HL-60 (cell line): ENCODE results near the gene TBX4.
A peak's percentile ranks its signal among the peaks of the same experiment; 100 is the strongest.

Experiments
- DNase-seq, 2 experiments: peaks; one replicate each; pipeline ENCODE4 v3.0.0-alpha.2; 2010 to 2020; ENCODE audit warnings: low read depth in 1 of 2, low spot score in 1 of 2
- H3K27ac ChIP-seq: fragments of 250-450 bp; sonication (Bioruptor Pico); replicated peaks from 2 replicates; pipeline ENCODE4 v1.5.1; 2020; ENCODE audit warnings: mild to moderate bottlenecking, moderate library complexity
- H3K27me3 ChIP-seq: fragments of 250-450 bp; sonication (Bioruptor Pico); 2 replicates; pipeline ENCODE4 v1.5.1; 2021; ENCODE audit warnings: mild to moderate bottlenecking, moderate library complexity; ENCODE audit not compliant: insufficient read depth, poor library complexity, severe bottlenecking
- H3K4me3 ChIP-seq: replicated peaks from 2 replicates; pipeline ENCODE4 v1.5.1; 2011; ENCODE audit warnings: mild to moderate bottlenecking, control low read depth, low read length; ENCODE audit not compliant: insufficient read depth
- GABPA ChIP-seq: IDR thresholded peaks from 2 replicates; pipeline ENCODE4 v1.6.1; 2012; ENCODE audit warnings: low read depth
- POLR2AphosphoS5 ChIP-seq: IDR thresholded peaks from 2 replicates; pipeline ENCODE4 v1.6.1; 2012; ENCODE audit warnings: low read depth
- SPI1 ChIP-seq: IDR thresholded peaks from 2 replicates; pipeline ENCODE4 v1.6.1; 2012; ENCODE audit warnings: low read depth, mild to moderate bottlenecking, borderline replicate concordance
- TF ChIP-seq, protein P1 (sequence below): IDR thresholded peaks from 2 replicates; pipeline ENCODE4 v1.6.1; 2012; ENCODE audit warnings: low read depth; ENCODE audit not compliant: insufficient replicate concordance
- TF ChIP-seq, protein P2 (sequence below): IDR thresholded peaks from one replicate; pipeline ENCODE4 v1.5.1; 2011; ENCODE audit warnings: low read length, control low read depth, inconsistent platforms; ENCODE audit not compliant: insufficient read depth

Gene TBX4

DNA sequence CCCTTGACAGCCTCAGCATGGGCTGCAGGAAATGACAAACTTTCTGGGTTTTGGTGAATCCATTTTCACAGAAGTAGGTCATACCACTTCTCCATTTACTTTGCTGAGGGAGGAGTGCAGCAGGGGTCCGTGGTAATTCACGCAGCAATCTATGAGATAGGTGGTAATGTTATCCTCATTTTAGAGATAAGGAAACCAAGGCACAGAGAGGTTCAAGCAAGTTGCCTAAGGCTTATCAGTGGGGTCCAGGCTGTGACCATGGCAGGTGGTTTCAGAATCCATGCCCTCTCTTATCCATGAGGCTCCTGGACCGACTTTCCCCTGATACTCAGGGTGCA lies 12.6 kb downstream of the TBX4 start:
- TF ChIP-seq SPI1 (no peak), POLR2AphosphoS5 (no peak), GABPA (no peak)
- TF ChIP-seq, protein P1, sequence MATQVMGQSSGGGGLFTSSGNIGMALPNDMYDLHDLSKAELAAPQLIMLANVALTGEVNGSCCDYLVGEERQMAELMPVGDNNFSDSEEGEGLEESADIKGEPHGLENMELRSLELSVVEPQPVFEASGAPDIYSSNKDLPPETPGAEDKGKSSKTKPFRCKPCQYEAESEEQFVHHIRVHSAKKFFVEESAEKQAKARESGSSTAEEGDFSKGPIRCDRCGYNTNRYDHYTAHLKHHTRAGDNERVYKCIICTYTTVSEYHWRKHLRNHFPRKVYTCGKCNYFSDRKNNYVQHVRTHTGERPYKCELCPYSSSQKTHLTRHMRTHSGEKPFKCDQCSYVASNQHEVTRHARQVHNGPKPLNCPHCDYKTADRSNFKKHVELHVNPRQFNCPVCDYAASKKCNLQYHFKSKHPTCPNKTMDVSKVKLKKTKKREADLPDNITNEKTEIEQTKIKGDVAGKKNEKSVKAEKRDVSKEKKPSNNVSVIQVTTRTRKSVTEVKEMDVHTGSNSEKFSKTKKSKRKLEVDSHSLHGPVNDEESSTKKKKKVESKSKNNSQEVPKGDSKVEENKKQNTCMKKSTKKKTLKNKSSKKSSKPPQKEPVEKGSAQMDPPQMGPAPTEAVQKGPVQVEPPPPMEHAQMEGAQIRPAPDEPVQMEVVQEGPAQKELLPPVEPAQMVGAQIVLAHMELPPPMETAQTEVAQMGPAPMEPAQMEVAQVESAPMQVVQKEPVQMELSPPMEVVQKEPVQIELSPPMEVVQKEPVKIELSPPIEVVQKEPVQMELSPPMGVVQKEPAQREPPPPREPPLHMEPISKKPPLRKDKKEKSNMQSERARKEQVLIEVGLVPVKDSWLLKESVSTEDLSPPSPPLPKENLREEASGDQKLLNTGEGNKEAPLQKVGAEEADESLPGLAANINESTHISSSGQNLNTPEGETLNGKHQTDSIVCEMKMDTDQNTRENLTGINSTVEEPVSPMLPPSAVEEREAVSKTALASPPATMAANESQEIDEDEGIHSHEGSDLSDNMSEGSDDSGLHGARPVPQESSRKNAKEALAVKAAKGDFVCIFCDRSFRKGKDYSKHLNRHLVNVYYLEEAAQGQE, result no peak
- TF ChIP-seq, protein P2, sequence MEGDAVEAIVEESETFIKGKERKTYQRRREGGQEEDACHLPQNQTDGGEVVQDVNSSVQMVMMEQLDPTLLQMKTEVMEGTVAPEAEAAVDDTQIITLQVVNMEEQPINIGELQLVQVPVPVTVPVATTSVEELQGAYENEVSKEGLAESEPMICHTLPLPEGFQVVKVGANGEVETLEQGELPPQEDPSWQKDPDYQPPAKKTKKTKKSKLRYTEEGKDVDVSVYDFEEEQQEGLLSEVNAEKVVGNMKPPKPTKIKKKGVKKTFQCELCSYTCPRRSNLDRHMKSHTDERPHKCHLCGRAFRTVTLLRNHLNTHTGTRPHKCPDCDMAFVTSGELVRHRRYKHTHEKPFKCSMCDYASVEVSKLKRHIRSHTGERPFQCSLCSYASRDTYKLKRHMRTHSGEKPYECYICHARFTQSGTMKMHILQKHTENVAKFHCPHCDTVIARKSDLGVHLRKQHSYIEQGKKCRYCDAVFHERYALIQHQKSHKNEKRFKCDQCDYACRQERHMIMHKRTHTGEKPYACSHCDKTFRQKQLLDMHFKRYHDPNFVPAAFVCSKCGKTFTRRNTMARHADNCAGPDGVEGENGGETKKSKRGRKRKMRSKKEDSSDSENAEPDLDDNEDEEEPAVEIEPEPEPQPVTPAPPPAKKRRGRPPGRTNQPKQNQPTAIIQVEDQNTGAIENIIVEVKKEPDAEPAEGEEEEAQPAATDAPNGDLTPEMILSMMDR, result no peak

DNA sequence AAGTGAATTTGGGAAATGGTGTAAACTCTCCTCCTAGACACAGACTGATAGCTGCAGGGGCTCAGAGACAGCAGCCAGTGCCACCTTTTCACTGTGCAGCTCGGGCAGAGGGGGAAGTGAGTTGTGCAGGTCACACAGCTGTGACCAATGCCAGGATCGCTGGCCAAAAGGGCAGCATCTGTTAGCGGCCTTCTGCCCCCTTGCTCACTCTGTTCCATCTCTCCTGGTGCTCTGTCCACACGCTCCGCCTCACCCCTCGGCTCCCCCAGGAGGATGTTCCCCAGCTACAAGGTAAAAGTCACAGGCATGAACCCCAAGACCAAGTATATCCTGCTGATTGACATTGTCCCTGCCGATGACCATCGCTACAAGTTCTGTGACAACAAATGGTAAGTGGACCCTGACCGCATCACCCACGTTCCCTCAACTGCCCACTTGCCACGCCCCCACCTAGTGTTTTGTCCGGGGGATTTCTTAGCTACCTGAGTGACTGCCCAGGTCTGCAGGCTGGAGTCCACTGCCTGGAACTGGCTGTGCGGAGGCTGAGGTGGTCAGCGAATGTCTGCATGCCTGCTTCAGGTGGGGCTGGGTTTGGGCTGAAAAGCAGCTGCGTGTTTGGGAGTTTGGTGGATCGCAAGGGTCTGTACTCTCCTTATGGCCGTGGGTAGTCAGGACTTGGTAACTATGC lies 13.5 kb downstream of the TBX4 start:
- no peak for TF ChIP-seq GABPA
- Histone ChIP-seq H3K27ac (no peak overlapping the region), H3K4me3 (no peak overlapping the region), H3K27me3 (peaks cover 27% of the 10 kb centered on the region)
- DNase-seq, result no peak

More for the DNA sequence above, 12.6 kb downstream of the TBX4 start:
- Histone ChIP-seq H3K27ac (no peak overlapping the region), H3K27me3 (peaks cover 35% of the 10 kb centered on the region), H3K4me3 (no peak overlapping the region)
- DNase-seq, result no peak

DNA sequence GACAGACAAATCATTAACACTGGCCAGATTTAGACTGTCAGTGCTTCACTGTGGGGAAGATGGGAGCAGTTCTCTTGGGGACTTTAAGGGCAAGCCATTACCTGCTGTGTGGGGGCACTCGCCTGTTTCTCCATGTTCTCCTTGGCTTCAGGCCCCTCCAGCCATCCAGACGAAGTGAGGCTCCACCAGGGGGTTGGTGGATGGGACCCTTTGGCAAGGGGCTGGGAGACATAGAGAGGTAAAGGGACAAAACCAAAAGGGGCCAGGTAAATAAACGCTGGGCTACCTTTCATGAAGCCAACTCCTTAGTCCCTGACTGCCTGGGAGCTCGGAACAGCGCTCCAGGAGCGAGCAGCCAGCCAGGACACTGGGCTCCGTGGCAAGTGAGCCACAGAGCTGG lies 14.0 kb downstream of the TBX4 start:
- H3K4me3 ChIP-seq, result no peak overlapping the region
- no peak for DNase-seq
- peaks cover 21% of the 10 kb centered on the region for H3K27me3 ChIP-seq
- no peak overlapping the region for H3K27ac ChIP-seq
- TF ChIP-seq, protein P1, result no peak
- TF ChIP-seq, protein P2, result no peak
- no peak for TF ChIP-seq SPI1

DNA sequence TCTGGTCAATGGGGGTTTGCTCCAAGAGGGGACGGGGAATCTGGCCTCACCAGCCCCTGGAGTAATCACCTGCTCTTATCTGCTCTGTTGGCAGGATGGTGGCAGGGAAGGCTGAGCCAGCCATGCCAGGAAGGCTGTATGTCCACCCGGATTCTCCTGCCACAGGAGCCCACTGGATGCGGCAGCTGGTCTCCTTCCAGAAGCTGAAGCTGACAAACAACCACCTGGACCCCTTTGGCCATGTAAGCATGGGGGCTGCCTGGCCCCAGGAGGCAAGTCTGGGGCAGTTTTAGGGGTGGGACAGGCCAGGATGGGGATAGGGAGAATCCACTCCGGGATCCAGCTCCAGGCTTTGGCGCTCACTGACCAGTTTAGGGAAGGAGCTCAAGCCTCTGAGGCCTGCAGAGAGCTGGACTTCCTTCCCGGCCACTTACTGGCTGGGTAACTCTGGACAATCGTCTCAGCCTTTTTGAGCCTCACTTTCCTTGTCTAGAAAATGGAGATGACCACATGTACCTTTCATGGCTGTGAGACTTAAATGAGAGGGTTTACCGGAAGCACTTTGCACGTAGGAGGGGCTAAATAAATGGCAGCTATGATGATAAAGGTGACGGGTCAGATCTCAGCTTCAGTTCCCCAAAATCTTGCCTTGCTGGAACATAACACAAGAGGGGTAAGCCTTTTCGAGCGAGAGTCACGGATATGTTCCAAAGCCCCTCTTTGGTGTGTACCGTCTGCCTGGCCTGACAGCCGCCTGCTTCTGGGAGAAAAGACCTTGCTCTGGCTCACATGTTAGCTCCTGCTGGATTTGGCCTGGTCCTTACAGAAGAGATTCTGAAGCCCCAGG lies 15.4 kb downstream of the TBX4 start:
- TF ChIP-seq, protein P1, result no peak
- TF ChIP-seq SPI1, result peak; percentile 37; the same call in 1 of the 2 replicates
- H3K27me3 ChIP-seq, result peaks cover 7% of the 10 kb centered on the region
- H3K4me3 ChIP-seq, result no peak overlapping the region
- no peak overlapping the region for H3K27ac ChIP-seq
- DNase-seq, result no peak
